HUES48 (cell line): ENCODE results near the gene PTPRN2.

Experiments used
- H3K27ac ChIP-seq: one replicate; pipeline ENCODE4 v1.7.0; 2013; ENCODE audit warnings: low read depth, low read length, inconsistent platforms
- H3K27me3 ChIP-seq: 2 replicates; pipeline ENCODE4 v1.6.1; 2013; ENCODE audit warnings: mild to moderate bottlenecking, low read length; ENCODE audit not compliant: control insufficient read depth, insufficient read depth
- H3K36me3 ChIP-seq: 2 replicates; pipeline ENCODE4 v1.6.1; 2013; ENCODE audit warnings: low read length; ENCODE audit not compliant: control insufficient read depth, insufficient read depth
- H3K4me1 ChIP-seq: 2 replicates; pipeline ENCODE4 v1.6.1; 2013; ENCODE audit warnings: mild to moderate bottlenecking, low read length; ENCODE audit not compliant: control insufficient read depth, insufficient read depth
- H3K4me3 ChIP-seq: 2 replicates; pipeline ENCODE4 v1.5.1; 2013; ENCODE audit warnings: mild to moderate bottlenecking, low read depth, low read length
- H3K9ac ChIP-seq: 2 replicates; pipeline ENCODE4 v1.6.1; 2013; ENCODE audit warnings: mild to moderate bottlenecking, low read depth, low read length, moderate library complexity
- H3K9me3 ChIP-seq: 2 replicates; pipeline ENCODE4 v1.6.1; 2013; ENCODE audit warnings: low read length; ENCODE audit not compliant: control insufficient read depth, insufficient read depth

The PTPRN2 gene

DNA sequence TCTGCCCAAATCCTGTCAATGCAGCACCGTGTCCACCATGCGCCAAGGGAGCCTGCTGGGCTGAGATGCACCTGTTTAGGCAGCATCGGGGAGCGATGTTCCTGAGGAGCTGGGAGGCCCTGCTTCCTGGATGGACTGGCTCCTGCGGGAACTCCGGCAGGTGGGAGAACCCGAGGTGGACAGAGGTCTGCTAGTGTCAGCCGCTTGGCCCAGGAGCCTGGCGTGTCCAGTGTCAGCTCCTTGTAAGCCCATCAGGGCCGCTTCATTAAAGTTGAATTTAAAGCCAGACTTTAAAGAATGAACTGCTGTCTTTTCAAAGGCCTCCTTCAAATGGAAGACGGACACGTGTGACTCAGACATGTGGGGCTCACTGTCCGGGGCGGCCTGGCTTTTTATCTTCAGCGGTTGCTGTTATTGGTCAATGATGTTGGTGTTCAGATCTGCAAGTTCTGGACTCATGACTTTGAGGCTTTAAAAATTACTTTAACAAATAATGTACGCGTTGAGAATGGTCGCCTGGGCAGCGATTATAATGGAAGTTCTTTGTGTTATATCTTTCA is 828.3 kb downstream of the PTPRN2 start:
- Histone ChIP-seq H3K9me3 (no peaks in the 10 kb centered on the region), H3K4me1 (no peaks in the 10 kb centered on the region), H3K27me3 (no peaks in the 10 kb centered on the region), H3K27ac (no peak overlapping the region), H3K36me3 (no peaks in the 10 kb centered on the region), H3K9ac (no peak overlapping the region), H3K4me3 (no peak overlapping the region)

DNA sequence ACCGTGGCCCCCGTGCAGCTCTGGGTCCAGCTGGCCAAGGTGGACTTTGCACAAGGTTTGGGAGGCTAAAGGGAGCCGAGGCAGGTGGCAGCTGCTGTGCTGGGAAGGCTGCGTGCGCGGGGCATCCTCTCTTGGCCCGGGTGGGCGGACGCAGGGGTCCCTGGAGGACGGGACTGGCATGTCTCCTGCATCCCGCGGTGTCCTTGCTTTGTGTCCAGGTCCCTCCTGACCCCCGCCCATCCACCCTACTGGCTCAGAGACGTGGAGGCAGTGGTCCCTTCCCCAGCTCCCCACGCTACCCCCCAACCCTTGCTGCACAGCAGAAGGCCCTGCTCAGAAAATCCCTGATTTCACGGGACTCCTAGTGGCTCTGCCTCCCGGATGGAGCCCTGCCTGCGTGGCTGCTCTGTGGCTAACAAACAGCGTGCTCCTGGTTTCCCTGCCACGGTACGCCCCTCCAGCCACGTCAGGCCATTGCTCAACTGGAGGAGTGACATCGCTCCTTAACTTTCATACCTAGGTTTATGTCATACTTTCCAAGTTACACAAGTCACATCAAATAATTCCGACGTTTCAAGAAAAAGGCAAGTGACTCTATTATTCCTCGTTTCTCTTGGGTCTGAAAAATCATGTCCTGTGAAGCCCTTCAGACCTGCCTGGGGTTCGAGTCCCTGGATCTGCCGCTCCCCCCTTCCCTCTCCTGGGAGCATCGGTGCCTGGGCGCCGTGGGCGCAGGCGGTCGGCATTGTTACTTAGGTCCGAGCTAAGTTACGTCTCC is 829.0 kb downstream of the PTPRN2 start:
- Histone ChIP-seq H3K9me3 (no peaks in the 10 kb centered on the region), H3K27ac (no peak overlapping the region), H3K9ac (no peak overlapping the region), H3K4me1 (no peaks in the 10 kb centered on the region), H3K27me3 (no peaks in the 10 kb centered on the region), H3K4me3 (no peak overlapping the region), H3K36me3 (no peaks in the 10 kb centered on the region)

DNA sequence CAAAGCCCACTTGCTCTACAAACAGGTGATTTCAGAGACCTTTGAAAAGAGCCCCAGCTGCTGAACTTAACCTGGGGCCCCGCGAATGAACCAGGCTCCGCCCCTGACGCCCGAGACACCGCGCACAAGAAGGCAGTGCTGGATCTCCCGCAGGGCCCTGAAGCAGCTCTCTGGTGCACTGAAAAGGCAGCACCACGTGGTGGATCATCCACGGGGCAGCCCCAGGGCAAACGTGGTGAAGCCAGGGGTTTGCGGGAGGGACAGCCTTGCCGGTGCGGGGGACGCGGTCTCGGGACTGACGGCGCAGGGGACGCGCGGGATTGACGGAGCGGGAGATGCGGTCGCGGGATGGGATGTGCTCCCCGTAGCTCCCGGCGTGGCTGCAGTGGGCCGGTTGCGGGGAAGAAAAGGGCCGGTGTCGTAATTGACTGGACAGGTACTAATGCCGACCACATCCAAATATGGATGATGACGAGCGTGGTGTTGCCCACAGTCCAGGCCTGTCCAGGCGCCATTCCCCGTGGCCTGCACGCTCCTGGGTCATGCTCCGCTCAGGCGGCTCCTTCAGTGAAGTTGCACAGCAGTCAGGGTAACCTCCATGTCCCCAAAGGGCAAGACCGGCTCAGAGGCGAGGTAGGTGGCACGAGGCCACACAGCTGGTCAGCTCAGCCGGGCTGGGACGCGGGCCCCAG is 829.7 kb downstream of the PTPRN2 start:
- no peaks in the 10 kb centered on the region for H3K27me3 ChIP-seq
- H3K4me3 ChIP-seq: no peak overlapping the region
- H3K9ac ChIP-seq: no peak overlapping the region
- no peaks in the 10 kb centered on the region for H3K4me1 ChIP-seq
- no peak overlapping the region for H3K27ac ChIP-seq
- H3K36me3 ChIP-seq: no peaks in the 10 kb centered on the region
- no peaks in the 10 kb centered on the region for H3K9me3 ChIP-seq

DNA sequence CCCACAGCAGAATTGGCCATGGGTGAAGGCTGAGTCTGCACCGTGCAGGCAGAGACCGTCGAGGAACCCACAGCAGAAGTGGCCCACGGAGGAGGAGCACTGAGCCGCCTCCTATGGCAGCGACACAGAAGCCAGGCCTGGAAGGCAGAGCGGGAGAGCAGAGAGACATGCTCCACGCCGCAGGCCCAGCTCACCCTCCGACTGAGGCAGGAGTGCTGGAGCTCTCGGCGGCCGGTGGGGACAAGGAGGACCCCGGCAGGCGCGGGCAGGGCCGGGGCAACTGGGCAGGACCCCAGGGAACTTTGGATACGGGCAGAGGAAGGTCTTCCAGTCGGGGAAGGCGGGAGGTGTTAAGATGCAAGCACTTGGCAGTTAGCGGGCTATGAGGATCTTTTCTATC is 830.4 kb downstream of the PTPRN2 start:
- no peak overlapping the region for H3K27ac ChIP-seq
- H3K27me3 ChIP-seq: no peaks in the 10 kb centered on the region
- no peak overlapping the region for H3K4me3 ChIP-seq
- H3K9ac ChIP-seq: no peak overlapping the region
- no peaks in the 10 kb centered on the region for H3K9me3 ChIP-seq
- H3K4me1 ChIP-seq: no peaks in the 10 kb centered on the region
- no peaks in the 10 kb centered on the region for H3K36me3 ChIP-seq

DNA sequence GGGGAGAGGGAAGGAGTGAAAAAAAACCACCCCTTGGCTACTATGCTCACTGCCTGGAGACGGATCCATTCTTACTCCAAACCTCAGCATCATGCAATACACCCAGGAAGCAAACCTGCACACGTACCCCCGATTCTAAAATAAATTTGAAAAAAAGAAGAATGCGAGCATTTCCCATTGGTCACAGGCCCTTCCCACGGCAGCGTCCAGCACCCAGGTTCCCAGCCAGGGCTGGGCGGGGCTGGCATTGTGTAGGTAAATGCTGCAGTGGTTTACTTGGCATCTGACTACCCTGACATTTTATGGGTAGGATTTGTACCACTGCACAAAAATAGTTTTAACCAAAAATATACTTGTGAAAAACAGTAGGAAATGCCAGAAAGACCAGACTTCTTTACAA is 831.9 kb downstream of the PTPRN2 start:
- no peaks in the 10 kb centered on the region for H3K9me3 ChIP-seq
- H3K4me1 ChIP-seq: no peaks in the 10 kb centered on the region

DNA sequence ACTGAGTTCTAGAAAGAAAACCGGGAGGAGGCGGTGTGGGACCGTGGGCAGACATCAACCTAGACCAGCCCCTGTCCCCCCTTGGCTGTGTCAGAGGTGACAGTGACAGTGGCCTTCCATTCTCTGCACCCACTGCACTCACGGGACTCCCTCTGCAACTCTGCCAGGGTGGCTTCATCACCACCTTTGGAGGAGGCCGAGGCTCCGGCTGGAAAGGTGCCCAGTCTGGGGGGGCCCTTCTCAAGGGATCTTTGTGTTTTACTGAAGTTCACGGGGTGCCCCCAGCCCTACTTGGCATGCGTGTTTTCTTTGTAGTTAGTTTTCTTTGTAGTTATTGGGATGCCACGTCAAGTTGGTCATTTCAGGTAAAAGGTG is 833.2 kb downstream of the PTPRN2 start:
- H3K9me3 ChIP-seq: no peaks in the 10 kb centered on the region
- H3K4me3 ChIP-seq: no peak overlapping the region
- no peaks in the 10 kb centered on the region for H3K27me3 ChIP-seq
- no peak overlapping the region for H3K27ac ChIP-seq
- H3K9ac ChIP-seq: no peak overlapping the region
- H3K36me3 ChIP-seq: no peaks in the 10 kb centered on the region
- no peaks in the 10 kb centered on the region for H3K4me1 ChIP-seq

More for the DNA sequence above, 831.9 kb downstream of the PTPRN2 start:
- Histone ChIP-seq H3K4me3 (no peak overlapping the region), H3K27ac (no peak overlapping the region), H3K27me3 (no peaks in the 10 kb centered on the region), H3K9ac (no peak overlapping the region), H3K36me3 (no peaks in the 10 kb centered on the region)

DNA sequence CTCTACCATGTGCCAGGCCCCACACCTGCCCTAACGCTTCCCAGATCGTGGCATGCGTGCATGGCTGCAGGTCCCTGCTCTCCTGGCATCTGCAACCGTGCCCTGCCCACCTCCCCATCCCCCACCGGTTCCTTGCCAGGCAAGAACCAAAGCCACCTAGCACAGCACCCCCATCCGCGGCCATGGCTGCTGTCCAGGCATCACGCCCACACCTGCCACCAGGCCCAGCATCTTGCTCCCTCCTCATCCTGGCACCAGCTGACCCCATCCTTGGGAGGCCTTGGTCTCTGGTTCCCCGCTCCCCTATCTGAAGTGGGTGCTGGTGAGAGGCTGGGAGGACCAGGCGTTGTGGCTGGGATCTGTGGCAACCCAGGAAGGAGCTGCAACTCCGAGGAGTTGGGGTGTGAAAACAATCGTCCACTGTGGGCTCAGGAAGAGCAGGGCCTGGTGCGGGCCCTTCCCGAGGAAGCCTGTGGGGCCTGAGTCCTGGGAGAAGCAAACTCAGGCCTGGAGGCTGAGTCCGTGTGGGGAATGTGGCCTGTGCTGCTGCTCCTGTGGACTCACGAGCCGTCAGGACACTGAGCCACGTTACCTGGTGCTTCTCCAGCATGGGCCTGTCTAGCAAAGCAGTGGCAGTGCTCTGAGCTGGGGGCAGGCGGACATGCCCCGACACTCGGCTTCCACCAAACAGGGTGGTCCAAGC is 833.8 kb downstream of the PTPRN2 start:
- Histone ChIP-seq H3K4me3 (no peak overlapping the region), H3K9me3 (no peaks in the 10 kb centered on the region), H3K36me3 (no peaks in the 10 kb centered on the region), H3K27ac (no peak overlapping the region), H3K27me3 (no peaks in the 10 kb centered on the region), H3K4me1 (no peaks in the 10 kb centered on the region), H3K9ac (no peak overlapping the region)

DNA sequence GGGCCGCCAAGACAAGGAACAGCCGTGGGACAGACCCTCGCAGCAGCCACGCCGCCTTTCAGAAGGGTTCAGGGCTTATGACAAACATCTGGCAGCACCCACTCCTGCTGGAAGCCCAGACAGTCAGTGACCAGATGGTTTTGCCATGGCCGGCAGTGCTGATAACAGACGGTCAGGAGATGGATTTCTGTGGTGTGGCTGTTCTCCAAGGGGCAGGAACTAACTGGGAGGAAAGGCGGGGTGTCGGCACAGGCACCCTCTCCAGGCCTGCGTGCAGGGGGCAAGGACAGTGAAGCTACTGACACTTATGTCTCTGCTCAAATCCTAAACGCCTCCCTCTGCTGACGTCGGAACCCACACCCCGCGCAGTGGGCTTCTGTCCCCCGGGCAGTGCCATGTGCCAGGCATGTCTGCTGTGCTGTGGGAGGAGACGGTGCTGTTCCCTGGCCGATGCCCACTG is 834.8 kb downstream of the PTPRN2 start:
- H3K4me1 ChIP-seq: no peaks in the 10 kb centered on the region
- H3K9ac ChIP-seq: no peak overlapping the region
- no peak overlapping the region for H3K27ac ChIP-seq
- H3K27me3 ChIP-seq: no peaks in the 10 kb centered on the region
- no peak overlapping the region for H3K4me3 ChIP-seq
- no peaks in the 10 kb centered on the region for H3K36me3 ChIP-seq
- no peaks in the 10 kb centered on the region for H3K9me3 ChIP-seq

DNA sequence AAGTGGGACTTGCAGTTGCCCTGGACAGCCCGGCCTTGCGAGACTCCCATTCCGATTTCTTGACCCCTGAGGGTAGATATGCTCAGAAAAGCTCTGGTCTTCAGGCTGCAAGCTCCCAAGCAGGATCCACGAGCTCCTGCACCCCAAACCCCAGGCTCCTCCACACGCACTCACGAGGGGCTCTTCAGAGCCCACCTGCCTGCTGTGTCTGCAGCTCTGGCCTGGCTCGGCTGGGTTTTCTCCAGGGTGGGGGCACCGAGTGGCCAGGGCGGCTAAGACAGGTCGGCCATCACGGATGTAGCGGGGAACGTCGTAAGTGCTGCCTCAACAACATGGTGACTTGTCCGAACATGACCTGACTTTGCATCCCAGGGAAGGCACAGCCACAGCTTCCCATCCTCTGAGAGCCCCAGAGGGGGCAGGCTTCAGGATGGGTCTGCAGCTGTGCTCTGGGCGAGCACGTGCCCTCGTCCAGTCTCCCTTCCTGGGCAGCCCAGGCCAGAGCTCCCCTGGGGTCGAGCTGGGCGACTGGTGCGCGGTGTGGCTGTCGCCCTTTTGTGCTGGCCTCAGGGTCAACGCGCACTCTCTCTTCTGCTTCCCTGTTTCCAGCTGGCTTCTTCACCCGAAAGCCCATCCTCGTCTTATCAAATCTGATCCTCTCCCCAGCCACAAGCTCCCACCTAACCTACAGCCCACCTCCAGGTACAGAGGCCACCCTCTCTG is 835.5 kb downstream of the PTPRN2 start:
- no peaks in the 10 kb centered on the region for H3K27me3 ChIP-seq
- H3K36me3 ChIP-seq: no peaks in the 10 kb centered on the region
- H3K9me3 ChIP-seq: no peaks in the 10 kb centered on the region
- no peak overlapping the region for H3K27ac ChIP-seq
- no peaks in the 10 kb centered on the region for H3K4me1 ChIP-seq
- H3K4me3 ChIP-seq: no peak overlapping the region
- no peak overlapping the region for H3K9ac ChIP-seq

DNA sequence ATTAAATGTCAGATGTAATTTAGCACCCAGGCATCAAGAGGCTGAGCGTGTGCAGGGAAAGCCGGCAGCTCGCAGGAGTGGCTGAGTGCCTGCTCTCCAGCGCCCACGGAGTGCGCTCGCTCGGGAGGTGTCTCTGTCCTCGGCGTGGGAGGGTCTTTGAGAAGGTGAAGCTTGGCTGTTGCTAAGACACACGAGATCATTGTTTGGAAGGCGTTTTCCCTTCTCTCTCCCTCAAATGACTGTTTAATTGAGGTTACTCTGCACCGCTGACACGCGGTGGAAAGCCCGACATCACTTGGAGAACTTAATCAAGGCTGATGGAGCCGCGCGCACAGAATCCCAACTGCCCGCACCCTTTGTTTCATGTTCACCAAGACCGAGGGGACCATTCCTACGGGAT is 836.2 kb downstream of the PTPRN2 start:
- no peak overlapping the region for H3K27ac ChIP-seq
- no peaks in the 10 kb centered on the region for H3K36me3 ChIP-seq
- no peak overlapping the region for H3K9ac ChIP-seq
- H3K4me3 ChIP-seq: no peak overlapping the region
- H3K4me1 ChIP-seq: no peaks in the 10 kb centered on the region
- H3K9me3 ChIP-seq: no peaks in the 10 kb centered on the region
- no peaks in the 10 kb centered on the region for H3K27me3 ChIP-seq
